Measurements from ENCODE around the gene SLC8A3. TPM values are rescaled to one million over a fixed set of nuclear protein-coding genes. Genes with fewer than 3 reads are reported as not detected.

SLC8A3 gene
- total RNA-seq, 1 donor = under 0.01 TPM

- H3K27me3 ChIP-seq (ENCODE audit: insufficient read depth, low read length) = peaks cover 9% of the 10 kb centered on the region
- H3K4me1 ChIP-seq (ENCODE audit: insufficient read depth, low read length) = no peaks in the 10 kb centered on the region
- H3K4me2 ChIP-seq (ENCODE audit: insufficient read depth, low read length) = no peak overlapping the region
- no peaks in the 10 kb centered on the region for H3K9me3 ChIP-seq (ENCODE audit: low read depth, low read length)
- no peak overlapping the region for H2AFZ ChIP-seq (ENCODE audit: low read length)
- TF ChIP-seq CTCF (IDR thresholded peaks at IDR 0.05; ENCODE audit: extremely low read depth, low read depth, low read length) = no peak
- no peaks in the 10 kb centered on the region for H3K36me3 ChIP-seq (ENCODE audit: insufficient read depth, low read length)
- no peaks in the 10 kb centered on the region for H3K79me2 ChIP-seq (ENCODE audit: insufficient read depth, low read length)
- no peak overlapping the region for H3K4me3 ChIP-seq (ENCODE audit: insufficient read depth, low read length)
- H4K20me1 ChIP-seq (ENCODE audit: insufficient read depth, low read length) = no peaks in the 10 kb centered on the region
- DNase-seq (ENCODE audit: insufficient read length, low spot score, missing footprints) = no peak
- H3K27ac ChIP-seq (ENCODE audit: low read depth, low read length) = no peak overlapping the region
Measured at GRCh38 chr14:70181276-70181675, 7.5 kb downstream of the SLC8A3 start.

GRCh38 chr14:70180718-70181117, 8.0 kb downstream of the SLC8A3 start:
- Histone ChIP-seq H3K4me1 (ENCODE audit: insufficient read depth, low read length) (no peaks in the 10 kb centered on the region), H4K20me1 (ENCODE audit: insufficient read depth, low read length) (no peaks in the 10 kb centered on the region), H2AFZ (ENCODE audit: low read length) (no peak overlapping the region), H3K4me2 (ENCODE audit: insufficient read depth, low read length) (no peak overlapping the region), H3K36me3 (ENCODE audit: insufficient read depth, low read length) (no peaks in the 10 kb centered on the region), H3K79me2 (ENCODE audit: insufficient read depth, low read length) (no peaks in the 10 kb centered on the region), H3K9me3 (ENCODE audit: low read depth, low read length) (no peaks in the 10 kb centered on the region), H3K27ac (ENCODE audit: low read depth, low read length) (no peak overlapping the region), H3K27me3 (ENCODE audit: insufficient read depth, low read length) (peaks cover 9% of the 10 kb centered on the region), H3K4me3 (ENCODE audit: insufficient read depth, low read length) (no peak overlapping the region)
- DNase-seq (ENCODE audit: insufficient read length, low spot score, missing footprints) = no peak
- TF ChIP-seq CTCF (IDR thresholded peaks at IDR 0.05; ENCODE audit: extremely low read depth, low read depth, low read length) = no peak

- no peaks in the 10 kb centered on the region for H3K79me2 ChIP-seq (ENCODE audit: insufficient read depth, low read length)
- H3K4me1 ChIP-seq (ENCODE audit: insufficient read depth, low read length) = no peaks in the 10 kb centered on the region
- no peaks in the 10 kb centered on the region for H4K20me1 ChIP-seq (ENCODE audit: insufficient read depth, low read length)
- H3K27me3 ChIP-seq (ENCODE audit: insufficient read depth, low read length) = peaks cover 3% of the 10 kb centered on the region
- no peak for DNase-seq (ENCODE audit: insufficient read length, low spot score, missing footprints)
- TF ChIP-seq CTCF (IDR thresholded peaks at IDR 0.05; ENCODE audit: extremely low read depth, low read depth, low read length) = no peak
- H3K9me3 ChIP-seq (ENCODE audit: low read depth, low read length) = no peaks in the 10 kb centered on the region
- no peaks in the 10 kb centered on the region for H3K36me3 ChIP-seq (ENCODE audit: insufficient read depth, low read length)
- H3K4me2 ChIP-seq (ENCODE audit: insufficient read depth, low read length) = no peak overlapping the region
- no peak overlapping the region for H2AFZ ChIP-seq (ENCODE audit: low read length)
- H3K27ac ChIP-seq (ENCODE audit: low read depth, low read length) = no peak overlapping the region
- no peak overlapping the region for H3K4me3 ChIP-seq (ENCODE audit: insufficient read depth, low read length)
Measured at GRCh38 chr14:70177081-70177800, 11.5 kb downstream of the SLC8A3 start.

- H3K27me3 ChIP-seq (ENCODE audit: insufficient read depth, low read length) = no peaks in the 10 kb centered on the region
- no peak for DNase-seq (ENCODE audit: insufficient read length, low spot score, missing footprints)
- no peak for TF ChIP-seq CTCF (IDR thresholded peaks at IDR 0.05; ENCODE audit: extremely low read depth, low read depth, low read length)
- no peaks in the 10 kb centered on the region for H3K79me2 ChIP-seq (ENCODE audit: insufficient read depth, low read length)
- no peak overlapping the region for H3K4me3 ChIP-seq (ENCODE audit: insufficient read depth, low read length)
- H4K20me1 ChIP-seq (ENCODE audit: insufficient read depth, low read length) = no peaks in the 10 kb centered on the region
- no peak overlapping the region for H3K4me2 ChIP-seq (ENCODE audit: insufficient read depth, low read length)
- no peaks in the 10 kb centered on the region for H3K9me3 ChIP-seq (ENCODE audit: low read depth, low read length)
- no peaks in the 10 kb centered on the region for H3K4me1 ChIP-seq (ENCODE audit: insufficient read depth, low read length)
- H2AFZ ChIP-seq (ENCODE audit: low read length) = no peak overlapping the region
- no peaks in the 10 kb centered on the region for H3K36me3 ChIP-seq (ENCODE audit: insufficient read depth, low read length)
- no peak overlapping the region for H3K27ac ChIP-seq (ENCODE audit: low read depth, low read length)
Measured at GRCh38 chr14:70173569-70173968, 15.2 kb downstream of the SLC8A3 start.

Data from osteoblast (primary cell).